ENCODE data around the gene MALT1. TPM values are rescaled to one million over a fixed set of nuclear protein-coding genes. Genes with fewer than 3 reads are reported as not detected.

Gene MALT1
- total and polyA plus RNA-seq, 8 donors = 3.2 to 12.9 (median 7.1) TPM

DNA sequence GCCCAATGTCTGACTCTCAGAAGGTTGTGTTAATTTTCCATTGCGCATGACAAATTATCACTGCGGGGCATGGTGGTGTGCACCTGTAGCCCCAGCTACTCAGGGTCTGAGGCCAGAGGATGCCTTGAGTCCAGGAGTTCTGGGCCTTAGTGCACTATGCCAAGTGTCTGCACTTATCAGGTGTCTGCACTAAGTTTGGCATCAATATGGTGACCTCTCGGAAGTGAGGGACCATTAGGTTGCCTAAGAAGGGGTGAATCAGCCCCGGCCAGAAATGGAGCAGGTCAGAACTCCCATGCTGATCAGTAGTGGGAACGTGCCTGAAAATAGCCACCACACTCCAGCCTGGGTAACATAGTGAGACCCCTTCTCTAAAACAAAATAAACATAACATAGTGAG lies 131.7 kb downstream of the MALT1 start:
- no peak for ATAC-seq
- H3K27me3 ChIP-seq = no peaks in the 10 kb centered on the region
- WGBS, 2 donors = 72 to 81% methylated on average over 5 of the region's 5 CpGs
- no peak overlapping the region for H3K27ac ChIP-seq
- intact Hi-C loops (cut with DNase I) = no loop called here
- no peak for DNase-seq
- FAIRE-seq = no peak
- H3K4me1 ChIP-seq = no peaks in the 10 kb centered on the region
- no peak overlapping the region for H3K4me3 ChIP-seq
- no peaks in the 10 kb centered on the region for H3K36me3 ChIP-seq
- H3K9me3 ChIP-seq = no peaks in the 10 kb centered on the region
- TF ChIP-seq, protein P1, sequence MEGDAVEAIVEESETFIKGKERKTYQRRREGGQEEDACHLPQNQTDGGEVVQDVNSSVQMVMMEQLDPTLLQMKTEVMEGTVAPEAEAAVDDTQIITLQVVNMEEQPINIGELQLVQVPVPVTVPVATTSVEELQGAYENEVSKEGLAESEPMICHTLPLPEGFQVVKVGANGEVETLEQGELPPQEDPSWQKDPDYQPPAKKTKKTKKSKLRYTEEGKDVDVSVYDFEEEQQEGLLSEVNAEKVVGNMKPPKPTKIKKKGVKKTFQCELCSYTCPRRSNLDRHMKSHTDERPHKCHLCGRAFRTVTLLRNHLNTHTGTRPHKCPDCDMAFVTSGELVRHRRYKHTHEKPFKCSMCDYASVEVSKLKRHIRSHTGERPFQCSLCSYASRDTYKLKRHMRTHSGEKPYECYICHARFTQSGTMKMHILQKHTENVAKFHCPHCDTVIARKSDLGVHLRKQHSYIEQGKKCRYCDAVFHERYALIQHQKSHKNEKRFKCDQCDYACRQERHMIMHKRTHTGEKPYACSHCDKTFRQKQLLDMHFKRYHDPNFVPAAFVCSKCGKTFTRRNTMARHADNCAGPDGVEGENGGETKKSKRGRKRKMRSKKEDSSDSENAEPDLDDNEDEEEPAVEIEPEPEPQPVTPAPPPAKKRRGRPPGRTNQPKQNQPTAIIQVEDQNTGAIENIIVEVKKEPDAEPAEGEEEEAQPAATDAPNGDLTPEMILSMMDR (IDR thresholded peaks at IDR 0.05) = no peak

DNA sequence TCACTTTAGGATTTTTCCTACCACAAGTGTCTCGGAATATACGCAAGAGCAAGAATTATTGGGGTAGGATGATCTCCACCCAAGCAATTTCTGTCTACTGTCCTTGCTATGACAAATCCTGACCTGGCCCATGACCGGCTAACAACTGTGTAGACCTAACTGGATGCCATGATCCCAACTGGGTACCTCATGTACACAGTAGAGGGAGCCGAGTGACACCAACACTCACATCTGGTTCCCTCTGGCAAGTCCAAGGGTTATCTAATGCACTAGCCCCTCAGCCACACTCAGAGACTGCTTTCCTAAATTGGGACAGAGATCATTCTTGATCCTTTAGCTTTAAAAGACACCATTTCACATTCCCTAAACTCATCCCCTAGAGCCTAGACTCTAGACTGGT lies 132.7 kb downstream of the MALT1 start:
- ATAC-seq = no peak
- TF ChIP-seq, protein P1 (IDR thresholded peaks at IDR 0.05) = no peak
- FAIRE-seq = no peak
- Histone ChIP-seq H3K4me3 (no peak overlapping the region), H3K4me1 (no peaks in the 10 kb centered on the region), H3K36me3 (no peaks in the 10 kb centered on the region), H3K9me3 (no peaks in the 10 kb centered on the region), H3K27ac (no peak overlapping the region), H3K27me3 (no peaks in the 10 kb centered on the region)
- intact Hi-C loops (cut with DNase I) = no loop called here
- WGBS, 2 donors = 91 to 95% methylated on average over 4 of the region's 4 CpGs
- DNase-seq = no peak

Other genes starting within 250 kb of the MALT1 start
- gene ALPK2, start 42.4 kb upstream of the MALT1 start, total RNA-seq = under 1 TPM in 5 of 6 donors, not detected in 1; 0.06 to 0.44 (median 0.12) TPM
- gene ALPK2, start 42.4 kb upstream of the MALT1 start, polyA plus RNA-seq = under 1 TPM; 0.02 to 0.08 TPM
- gene ZNF532, start 193.4 kb downstream of the MALT1 start, total RNA-seq = 10 to 100 TPM in 2 of 6 donors, 1 to 10 TPM in 4; 6.3 to 21.2 (median 8.8) TPM
- gene ZNF532, start 193.4 kb downstream of the MALT1 start, polyA plus RNA-seq = 10 to 100 TPM in 1 of 2 donors, 1 to 10 TPM in 1; 5.7 to 11.8 TPM